Brain microvascular endothelial cell (primary cell): ENCODE measurements around the gene SURF4.

Experiments used
- DNase-seq: peaks from one replicate; pipeline ENCODE4 v3.0.0-alpha.2; 2020
- H3K27ac ChIP-seq: fragments of 250-450 bp; sonication (Bioruptor Pico); 2 replicates; pipeline ENCODE4 v1.5.1; 2020; ENCODE audit warnings: mild to moderate bottlenecking, moderate library complexity
- H3K27me3 ChIP-seq: fragments of 250-450 bp; sonication (Bioruptor Pico); replicated peaks from 2 replicates; pipeline ENCODE4 v1.5.1; 2020; ENCODE audit warnings: mild to moderate bottlenecking
- H3K36me3 ChIP-seq: fragments of 250-450 bp; sonication (Bioruptor Pico); replicated peaks from 2 replicates; pipeline ENCODE4 v1.5.1; 2020; ENCODE audit warnings: mild to moderate bottlenecking
- H3K4me3 ChIP-seq: 2 replicates; pipeline ENCODE4 v1.5.1; 2011; ENCODE audit warnings: low read depth, mild to moderate bottlenecking, control low read depth, low read length, moderate library complexity
- in situ Hi-C: cut with HindIII; loops from 2 replicates; pipeline ENCODE4 v1.10.0; 2017; ENCODE audit warnings: low sequenced_read_pairs, low pct_ligation_motif_present
- TF ChIP-seq, protein P1 (sequence below): IDR thresholded peaks from 2 replicates; pipeline ENCODE4 v1.5.1; 2011; ENCODE audit warnings: low read depth, mild to moderate bottlenecking, moderate library complexity, low read length, control low read depth, inconsistent platforms; ENCODE audit errors: missing control alignments

SURF4 gene

DNA sequence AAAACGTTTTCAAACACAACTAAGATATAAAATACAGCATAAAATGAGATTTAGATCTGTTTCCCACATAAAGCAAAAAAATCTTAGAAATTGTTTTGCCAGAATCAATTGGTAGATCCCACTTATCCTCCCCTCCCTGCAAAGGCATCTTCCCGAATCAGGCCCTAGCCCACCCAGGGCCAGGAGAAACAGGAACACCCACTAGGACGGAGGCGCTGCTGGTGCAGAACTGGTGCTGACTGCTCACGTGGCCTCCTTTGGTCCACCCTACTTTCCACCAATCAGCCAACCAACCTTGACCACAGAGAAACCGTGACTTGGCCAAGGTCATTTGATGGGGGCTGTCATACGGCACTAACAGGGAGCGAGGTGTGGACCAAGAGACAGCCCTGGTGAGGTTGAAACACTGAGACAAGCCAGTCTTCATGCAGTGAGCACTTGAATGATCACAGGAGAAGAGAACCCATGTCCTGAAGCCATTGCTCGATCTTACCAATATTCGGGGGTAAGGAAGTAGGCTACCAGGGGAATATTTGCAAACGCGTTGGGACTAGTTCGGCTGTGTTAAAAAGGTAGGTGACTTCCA is 14.3 kb downstream of the SURF4 start:
- in situ Hi-C loops, result no loop called here
- Histone ChIP-seq H3K36me3 (peaks cover 60% of the 10 kb centered on the region), H3K27me3 (no peaks in the 10 kb centered on the region), H3K4me3 (no peak overlapping the region), H3K27ac (no peak overlapping the region)
- TF ChIP-seq, protein P1, sequence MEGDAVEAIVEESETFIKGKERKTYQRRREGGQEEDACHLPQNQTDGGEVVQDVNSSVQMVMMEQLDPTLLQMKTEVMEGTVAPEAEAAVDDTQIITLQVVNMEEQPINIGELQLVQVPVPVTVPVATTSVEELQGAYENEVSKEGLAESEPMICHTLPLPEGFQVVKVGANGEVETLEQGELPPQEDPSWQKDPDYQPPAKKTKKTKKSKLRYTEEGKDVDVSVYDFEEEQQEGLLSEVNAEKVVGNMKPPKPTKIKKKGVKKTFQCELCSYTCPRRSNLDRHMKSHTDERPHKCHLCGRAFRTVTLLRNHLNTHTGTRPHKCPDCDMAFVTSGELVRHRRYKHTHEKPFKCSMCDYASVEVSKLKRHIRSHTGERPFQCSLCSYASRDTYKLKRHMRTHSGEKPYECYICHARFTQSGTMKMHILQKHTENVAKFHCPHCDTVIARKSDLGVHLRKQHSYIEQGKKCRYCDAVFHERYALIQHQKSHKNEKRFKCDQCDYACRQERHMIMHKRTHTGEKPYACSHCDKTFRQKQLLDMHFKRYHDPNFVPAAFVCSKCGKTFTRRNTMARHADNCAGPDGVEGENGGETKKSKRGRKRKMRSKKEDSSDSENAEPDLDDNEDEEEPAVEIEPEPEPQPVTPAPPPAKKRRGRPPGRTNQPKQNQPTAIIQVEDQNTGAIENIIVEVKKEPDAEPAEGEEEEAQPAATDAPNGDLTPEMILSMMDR, result no peak
- no peak for DNase-seq

DNA sequence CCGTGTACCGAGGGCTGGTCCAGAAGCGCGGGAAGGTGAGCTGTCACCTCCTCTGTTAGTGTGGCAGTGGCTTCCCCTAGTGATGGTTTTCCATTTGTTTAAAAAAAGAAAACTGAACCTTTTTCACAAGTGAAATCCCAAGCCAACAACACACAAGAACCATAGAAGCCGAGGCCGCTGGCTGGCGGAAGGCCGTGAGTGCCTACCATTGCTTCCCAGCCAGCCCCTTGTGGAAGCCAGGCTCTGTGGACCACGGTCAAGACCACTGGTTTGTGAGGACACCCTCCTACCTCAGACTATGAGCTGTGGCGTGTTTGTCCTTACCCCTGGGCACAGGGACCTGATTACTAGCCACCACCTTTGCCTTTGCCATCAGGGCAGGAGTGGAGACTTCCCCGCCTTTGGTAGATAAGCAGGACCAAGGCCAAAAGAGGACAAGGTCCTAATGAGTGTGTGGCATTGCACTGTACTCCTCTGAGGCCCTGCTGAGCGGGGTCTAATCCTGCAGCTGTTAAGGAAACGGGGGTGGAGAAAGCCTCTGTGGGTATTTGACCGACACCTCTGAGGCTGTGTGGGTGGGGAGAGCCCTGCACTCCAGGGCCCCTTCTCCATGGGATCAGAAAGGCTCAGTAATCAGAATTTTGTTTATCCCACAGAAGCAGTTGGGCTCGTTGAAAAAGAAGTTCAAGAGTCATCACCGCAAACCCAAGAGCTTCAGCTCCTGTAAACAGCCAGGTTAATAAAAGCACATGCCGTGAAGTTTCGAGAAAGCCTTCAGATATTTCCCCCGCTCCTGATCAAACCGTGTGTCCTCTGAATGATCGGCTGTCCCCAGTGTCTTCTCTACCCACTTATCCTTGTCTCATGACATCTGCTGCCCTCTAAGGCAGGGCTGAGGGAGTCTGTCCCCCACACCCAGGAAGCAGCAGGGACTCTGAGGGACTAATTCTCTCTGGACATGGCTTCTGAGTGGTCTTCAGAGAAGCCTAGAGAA is 15.2 kb downstream of the SURF4 start:
- H3K27ac ChIP-seq, result no peak overlapping the region
- in situ Hi-C loops, result no loop called here
- no peak overlapping the region for H3K4me3 ChIP-seq
- DNase-seq, result no peak
- TF ChIP-seq, protein P1, result no peak
- H3K27me3 ChIP-seq, result no peaks in the 10 kb centered on the region
- peaks cover 51% of the 10 kb centered on the region for H3K36me3 ChIP-seq

DNA sequence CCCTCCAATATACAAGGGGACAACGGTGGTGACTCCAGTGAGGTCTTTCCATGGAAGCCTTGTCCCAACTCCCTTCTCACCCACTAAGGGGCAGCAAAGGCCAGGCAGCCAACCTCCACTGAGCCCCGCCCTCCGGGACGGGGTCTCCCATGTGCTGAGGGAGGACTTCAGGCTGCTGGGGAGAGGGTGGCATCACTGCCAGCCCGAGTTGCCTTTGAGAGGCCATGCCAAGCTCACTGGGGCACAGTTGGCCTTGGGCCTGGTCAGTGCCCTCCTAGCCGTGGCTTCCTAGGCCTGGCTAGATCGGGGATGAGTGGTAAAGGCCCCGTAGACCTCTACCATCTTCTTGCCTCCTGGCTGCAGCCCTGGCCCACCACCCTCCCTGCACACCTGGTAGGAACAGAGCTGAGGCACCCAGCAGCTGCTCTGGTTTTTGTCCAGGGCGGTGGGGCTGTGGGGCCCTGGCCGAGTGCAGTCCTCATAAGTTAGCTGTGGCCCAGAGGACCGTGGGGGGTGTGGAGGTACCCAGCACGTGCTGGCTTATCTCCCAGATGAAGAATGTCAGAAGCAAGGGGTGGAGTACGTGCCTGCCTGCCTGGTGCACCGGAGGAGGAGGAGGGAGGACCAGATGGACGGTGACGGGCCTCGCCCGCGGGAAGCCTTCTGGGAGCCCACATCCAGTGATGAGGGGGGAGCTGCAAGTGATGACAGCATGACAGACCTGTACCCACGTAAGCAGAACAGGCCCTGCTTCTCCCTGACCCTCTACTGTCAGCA is 16.3 kb downstream of the SURF4 start:
- TF ChIP-seq, protein P1, result peak; percentile 45
- Histone ChIP-seq H3K36me3 (peaks cover 41% of the 10 kb centered on the region), H3K27me3 (no peaks in the 10 kb centered on the region), H3K27ac (no peak overlapping the region), H3K4me3 (no peak overlapping the region)
- in situ Hi-C loops, result no loop called here
- DNase-seq, result no peak

DNA sequence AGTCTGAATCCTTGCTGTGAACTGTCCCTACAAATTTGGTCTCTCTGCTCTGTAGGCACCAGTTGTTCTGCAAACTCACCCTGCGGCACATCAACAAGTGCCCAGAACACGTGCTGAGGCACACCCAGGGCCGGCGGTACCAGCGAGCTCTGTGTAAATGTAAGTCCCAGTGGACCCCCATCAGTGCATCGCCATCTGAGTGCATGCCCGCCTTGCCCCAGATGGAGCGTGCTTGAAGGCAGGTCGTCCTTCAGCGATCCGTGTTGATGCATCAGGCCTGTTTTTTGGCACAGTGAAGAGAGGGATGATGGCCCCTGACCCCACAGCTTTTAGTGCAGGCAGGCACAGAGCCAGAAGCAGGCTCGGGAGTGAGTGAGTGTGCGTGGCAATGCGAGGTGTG is 18.2 kb downstream of the SURF4 start:
- no peak for DNase-seq
- in situ Hi-C loops, result no loop called here
- TF ChIP-seq, protein P1, result no peak
- H3K36me3 ChIP-seq, result peaks cover 33% of the 10 kb centered on the region
- H3K27ac ChIP-seq, result no peak overlapping the region
- peak overlapping the region; percentile 3 for H3K4me3 ChIP-seq
- H3K27me3 ChIP-seq, result no peaks in the 10 kb centered on the region

DNA sequence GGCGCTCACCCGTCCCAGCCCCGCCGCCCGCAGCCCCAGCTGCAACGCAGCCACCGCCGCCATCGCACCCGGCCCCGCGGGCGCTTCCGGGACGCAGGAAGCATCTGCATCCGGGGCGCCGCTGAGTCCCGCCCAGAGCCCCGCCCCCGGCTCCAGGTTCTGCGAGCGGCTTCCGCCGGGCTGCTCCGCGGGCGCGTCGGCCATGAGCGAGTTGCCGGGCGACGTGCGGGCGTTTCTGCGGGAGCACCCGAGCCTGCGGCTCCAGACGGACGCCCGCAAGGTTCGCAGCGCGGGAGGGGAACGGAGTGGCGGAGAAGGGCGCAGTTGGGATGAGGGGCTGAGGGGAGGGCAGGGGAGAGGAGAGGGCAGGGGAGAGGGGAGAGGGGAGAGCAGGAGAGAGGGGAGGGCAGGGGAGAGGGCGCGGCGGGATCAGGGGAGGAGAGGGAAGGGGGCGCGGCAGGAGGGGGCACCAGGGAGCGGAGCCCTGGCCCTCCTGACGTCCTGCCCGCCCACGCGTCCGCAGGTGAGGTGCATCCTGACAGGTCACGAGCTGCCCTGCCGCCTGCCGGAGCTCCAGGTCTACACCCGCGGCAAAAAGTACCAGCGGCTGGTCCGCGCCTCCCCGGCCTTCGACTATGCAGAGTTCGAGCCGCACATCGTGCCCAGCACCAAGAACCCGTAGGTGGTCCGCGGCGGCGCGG is 19.3 kb downstream of the SURF4 start, which contains the start of the genes SURF1 and SURF2:
Gene SURF1 (minus strand): TSS at position 97 of the 701 bp plus-strand sequence. CDS start 34 bp downstream, at position 63.
Gene SURF2 (plus strand): TSS at position 160 of the 701 bp plus-strand sequence. CDS start 43 bp downstream, at position 203.
- Histone ChIP-seq H3K36me3 (peaks cover 35% of the 10 kb centered on the region), H3K4me3 (peak within 1 kb of the TSS; percentile 70), H3K27me3 (no peaks in the 10 kb centered on the region), H3K27ac (peak within 1 kb of the TSS; percentile 38)
- TF ChIP-seq, protein P1, result peak; percentile 10
- DNase-seq, result peak; percentile 72
- in situ Hi-C loops, result no loop called here
